SK-N-SH treated with all-trans-retinoic acid at 6 μM for 48 hours (cell line): Measurements from ENCODE around the gene YEATS4.

Experiments used
- ATAC-seq: fragments of 200-7000 bp; cut with Tn5 transposase; 3 replicates; pipeline ENCODE4 v1.9.1; 2020; ENCODE audit warnings: mild to moderate bottlenecking, moderate library complexity
- ARNTL ChIP-seq: fragments of 450-650 bp; formaldehyde crosslinking; IDR thresholded peaks from 2 replicates; pipeline ENCODE4 v1.5.0; 2020; ENCODE audit warnings: low read depth, mild to moderate bottlenecking, moderate library complexity, borderline replicate concordance
- BACH2 ChIP-seq: fragments of 250-450 bp; sonication (Bioruptor Pico); IDR thresholded peaks from 2 replicates; pipeline ENCODE4 v1.9.0; 2021; ENCODE audit warnings: mild to moderate bottlenecking, borderline replicate concordance
- CSDC2 ChIP-seq: fragments of 250-450 bp; sonication (Bioruptor Pico); IDR thresholded peaks from 2 replicates; pipeline ENCODE4 v1.5.0; 2020; ENCODE audit warnings: mild to moderate bottlenecking, moderate library complexity
- ESRRG ChIP-seq: fragments of 250-450 bp; sonication (Bioruptor Pico); IDR thresholded peaks from 2 replicates; pipeline ENCODE4 v1.6.1; 2021; ENCODE audit warnings: mild to moderate bottlenecking
- GLIS3 ChIP-seq: fragments of 250-450 bp; sonication (Bioruptor Pico); IDR thresholded peaks from 2 replicates; pipeline ENCODE4 v1.5.0; 2020; ENCODE audit warnings: mild to moderate bottlenecking, moderate library complexity
- ISL1 ChIP-seq: fragments of 250-450 bp; sonication (Bioruptor Pico); IDR thresholded peaks from 2 replicates; pipeline ENCODE4 v2.1.2; 2022; ENCODE audit warnings: mild to moderate bottlenecking, moderate library complexity
- OSR1 ChIP-seq: fragments of 250-450 bp; sonication (Bioruptor Pico); IDR thresholded peaks from 2 replicates; pipeline ENCODE4 v1.8.0; 2022; ENCODE audit warnings: moderate library complexity, mild to moderate bottlenecking, inconsistent platforms
- PPARA ChIP-seq: fragments of 250-450 bp; sonication (Bioruptor Pico); IDR thresholded peaks from 2 replicates; pipeline ENCODE4 v1.5.0; 2020; ENCODE audit warnings: mild to moderate bottlenecking, borderline replicate concordance
- RARB ChIP-seq: fragments of 250-450 bp; sonication (Bioruptor Pico); IDR thresholded peaks from 2 replicates; pipeline ENCODE4 v1.8.0; 2021; ENCODE audit warnings: mild to moderate bottlenecking, moderate library complexity
- SNAI2 ChIP-seq: fragments of 250-450 bp; sonication (Bioruptor Pico); IDR thresholded peaks from 2 replicates; pipeline ENCODE4 v1.5.0; 2020; ENCODE audit warnings: mild to moderate bottlenecking, moderate library complexity
- TCF4 ChIP-seq: fragments of 250-450 bp; sonication (Bioruptor Pico); IDR thresholded peaks from 2 replicates; pipeline ENCODE4 v1.8.0; 2021; ENCODE audit warnings: mild to moderate bottlenecking, moderate library complexity, borderline replicate concordance
- TOX ChIP-seq: fragments of 250-450 bp; sonication (Bioruptor Pico); IDR thresholded peaks from 2 replicates; pipeline ENCODE4 v1.8.0; 2021; ENCODE audit warnings: mild to moderate bottlenecking, moderate library complexity, borderline replicate concordance
- ZC3H10 ChIP-seq: fragments of 250-450 bp; sonication (Bioruptor Pico); IDR thresholded peaks from 2 replicates; pipeline ENCODE4 v1.5.1; 2021; ENCODE audit warnings: mild to moderate bottlenecking, moderate library complexity
- ZFP3 ChIP-seq: fragments of 250-450 bp; sonication (Bioruptor Pico); IDR thresholded peaks from 2 replicates; pipeline ENCODE4 v1.5.0; 2020; ENCODE audit warnings: mild to moderate bottlenecking, moderate library complexity
- ZFP30 ChIP-seq: fragments of 450-650 bp; formaldehyde crosslinking; IDR thresholded peaks from 2 replicates; pipeline ENCODE4 v1.5.0; 2022; ENCODE audit warnings: mild to moderate bottlenecking, moderate library complexity
- ZNF565 ChIP-seq: fragments of 450-650 bp; formaldehyde crosslinking; conservative IDR thresholded peaks from 2 replicates; pipeline ENCODE4 v1.5.0; 2020; ENCODE audit warnings: low read depth, mild to moderate bottlenecking, moderate library complexity
- ZNF70 ChIP-seq: fragments of 450-650 bp; formaldehyde crosslinking; IDR thresholded peaks from 2 replicates; pipeline ENCODE4 v1.5.0; 2020; ENCODE audit warnings: mild to moderate bottlenecking, moderate library complexity
- ZNF8 ChIP-seq: fragments of 450-650 bp; formaldehyde crosslinking; IDR thresholded peaks from 2 replicates; pipeline ENCODE4 v1.5.0; 2020; ENCODE audit warnings: mild to moderate bottlenecking, moderate library complexity
- TF ChIP-seq, protein P1 (sequence below): fragments of 250-450 bp; sonication (Bioruptor Pico); IDR thresholded peaks from 2 replicates; pipeline ENCODE4 v1.5.1; 2020; ENCODE audit warnings: low read depth, mild to moderate bottlenecking, moderate library complexity
- TF ChIP-seq, protein P2 (sequence below): fragments of 250-450 bp; sonication (Bioruptor Pico); IDR thresholded peaks from 2 replicates; pipeline ENCODE4 v1.5.1; 2021; ENCODE audit warnings: mild to moderate bottlenecking, moderate library complexity
- TF ChIP-seq, protein P3 (sequence below): fragments of 250-450 bp; sonication (Bioruptor Pico); IDR thresholded peaks from 2 replicates; pipeline ENCODE4 v1.8.0; 2020; ENCODE audit warnings: mild to moderate bottlenecking, moderate library complexity, borderline replicate concordance
- TF ChIP-seq, protein P4 (sequence below): fragments of 250-450 bp; sonication (Bioruptor Pico); IDR thresholded peaks from 2 replicates; pipeline ENCODE4 v1.8.0; 2021; ENCODE audit warnings: low read depth, mild to moderate bottlenecking, moderate library complexity, borderline replicate concordance
- TF ChIP-seq, protein P5 (sequence below): fragments of 250-450 bp; sonication (Bioruptor Pico); IDR thresholded peaks from 2 replicates; pipeline ENCODE4 v1.5.0; 2020; ENCODE audit warnings: mild to moderate bottlenecking, moderate library complexity

YEATS4 gene

DNA sequence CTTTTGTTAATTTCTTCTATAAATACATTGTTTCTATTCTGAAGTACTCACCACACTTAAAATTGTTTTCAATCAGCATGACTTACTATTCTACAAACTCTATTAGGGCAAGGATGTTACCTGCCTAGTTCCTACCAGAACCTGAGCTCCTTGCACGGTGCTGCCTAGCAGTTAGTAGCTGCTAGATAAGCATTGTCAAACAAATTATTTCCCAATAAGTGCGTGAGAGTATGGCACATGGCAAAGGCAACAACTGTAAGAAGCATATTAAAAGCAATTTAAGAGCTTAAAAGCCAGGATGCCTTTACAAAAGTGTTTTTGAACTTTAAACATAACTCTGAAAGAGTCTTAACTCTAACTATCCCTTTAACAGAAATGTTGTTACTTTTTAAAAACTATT is 19.5 kb upstream of the YEATS4 start:
- ATAC-seq, result no peak
- no peak for TF ChIP-seq SNAI2 (CRISPR knock-in tag)
- no peak for TF ChIP-seq ZFP30 (CRISPR knock-in tag)
- TF ChIP-seq ZNF565 (CRISPR knock-in tag), result no peak
- no peak for TF ChIP-seq ZNF8 (CRISPR knock-in tag)
- no peak for TF ChIP-seq ZC3H10 (CRISPR knock-in tag)
- TF ChIP-seq, protein P1, sequence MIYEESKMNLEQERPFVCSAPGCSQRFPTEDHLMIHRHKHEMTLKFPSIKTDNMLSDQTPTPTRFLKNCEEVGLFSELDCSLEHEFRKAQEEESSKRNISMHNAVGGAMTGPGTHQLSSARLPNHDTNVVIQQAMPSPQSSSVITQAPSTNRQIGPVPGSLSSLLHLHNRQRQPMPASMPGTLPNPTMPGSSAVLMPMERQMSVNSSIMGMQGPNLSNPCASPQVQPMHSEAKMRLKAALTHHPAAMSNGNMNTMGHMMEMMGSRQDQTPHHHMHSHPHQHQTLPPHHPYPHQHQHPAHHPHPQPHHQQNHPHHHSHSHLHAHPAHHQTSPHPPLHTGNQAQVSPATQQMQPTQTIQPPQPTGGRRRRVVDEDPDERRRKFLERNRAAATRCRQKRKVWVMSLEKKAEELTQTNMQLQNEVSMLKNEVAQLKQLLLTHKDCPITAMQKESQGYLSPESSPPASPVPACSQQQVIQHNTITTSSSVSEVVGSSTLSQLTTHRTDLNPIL (CRISPR knock-in tag), result no peak
- TF ChIP-seq OSR1 (CRISPR knock-in tag), result no peak

DNA sequence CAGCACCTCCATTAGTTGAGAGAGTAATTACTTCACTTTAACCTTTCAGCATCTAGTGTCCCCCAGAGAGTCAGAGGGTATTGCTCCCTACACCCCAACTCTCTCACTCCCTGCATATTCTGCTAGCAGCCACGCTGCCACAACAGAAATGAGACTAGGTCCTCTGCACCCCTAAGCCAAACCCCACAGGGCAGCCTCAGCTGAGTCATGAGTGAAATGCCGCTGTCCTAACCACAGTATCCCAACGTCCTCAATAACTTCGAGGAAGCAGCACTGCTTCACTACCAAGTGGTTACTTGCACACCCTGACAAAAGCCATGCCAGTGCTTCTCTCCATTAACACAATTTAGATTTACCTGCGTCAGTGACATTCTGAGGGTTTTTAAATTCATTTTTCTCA is 18.2 kb upstream of the YEATS4 start:
- no peak for TF ChIP-seq ISL1
- TF ChIP-seq GLIS3 (CRISPR knock-in tag), result no peak
- no peak for TF ChIP-seq BACH2 (CRISPR knock-in tag)
- TF ChIP-seq OSR1 (CRISPR knock-in tag), result no peak
- TF ChIP-seq ZNF565 (CRISPR knock-in tag), result no peak
- TF ChIP-seq TCF4 (CRISPR knock-in tag), result no peak
- TF ChIP-seq ZFP3 (CRISPR knock-in tag), result no peak
- TF ChIP-seq ZNF70, result no peak
- TF ChIP-seq, protein P2, sequence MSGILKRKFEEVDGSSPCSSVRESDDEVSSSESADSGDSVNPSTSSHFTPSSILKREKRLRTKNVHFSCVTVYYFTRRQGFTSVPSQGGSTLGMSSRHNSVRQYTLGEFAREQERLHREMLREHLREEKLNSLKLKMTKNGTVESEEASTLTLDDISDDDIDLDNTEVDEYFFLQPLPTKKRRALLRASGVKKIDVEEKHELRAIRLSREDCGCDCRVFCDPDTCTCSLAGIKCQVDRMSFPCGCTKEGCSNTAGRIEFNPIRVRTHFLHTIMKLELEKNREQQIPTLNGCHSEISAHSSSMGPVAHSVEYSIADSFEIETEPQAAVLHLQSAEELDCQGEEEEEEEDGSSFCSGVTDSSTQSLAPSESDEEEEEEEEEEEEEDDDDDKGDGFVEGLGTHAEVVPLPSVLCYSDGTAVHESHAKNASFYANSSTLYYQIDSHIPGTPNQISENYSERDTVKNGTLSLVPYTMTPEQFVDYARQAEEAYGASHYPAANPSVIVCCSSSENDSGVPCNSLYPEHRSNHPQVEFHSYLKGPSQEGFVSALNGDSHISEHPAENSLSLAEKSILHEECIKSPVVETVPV (CRISPR knock-in tag), result no peak
- ATAC-seq, result peak; percentile 24; the same call in 1 of the 3 replicates

DNA sequence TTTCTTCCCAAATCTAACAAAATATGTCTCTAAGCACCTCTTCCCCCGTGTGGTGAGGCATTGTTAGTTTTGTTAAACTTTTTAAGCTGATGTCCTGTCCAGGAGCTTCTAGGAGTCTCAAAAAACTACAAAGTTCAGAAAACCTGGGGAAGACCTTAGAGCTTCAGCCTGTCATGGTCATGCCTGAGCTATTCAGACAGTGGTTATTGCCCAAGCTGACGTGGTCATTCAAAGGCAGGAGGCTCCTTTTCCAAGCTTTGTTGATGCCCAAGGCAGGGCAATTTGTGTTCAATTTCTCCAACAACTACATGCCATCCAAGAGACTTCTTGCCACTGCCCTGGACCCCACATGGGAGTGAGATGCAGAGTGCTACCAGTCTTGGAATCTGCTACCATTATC is 17.1 kb upstream of the YEATS4 start:
- TF ChIP-seq, protein P3, sequence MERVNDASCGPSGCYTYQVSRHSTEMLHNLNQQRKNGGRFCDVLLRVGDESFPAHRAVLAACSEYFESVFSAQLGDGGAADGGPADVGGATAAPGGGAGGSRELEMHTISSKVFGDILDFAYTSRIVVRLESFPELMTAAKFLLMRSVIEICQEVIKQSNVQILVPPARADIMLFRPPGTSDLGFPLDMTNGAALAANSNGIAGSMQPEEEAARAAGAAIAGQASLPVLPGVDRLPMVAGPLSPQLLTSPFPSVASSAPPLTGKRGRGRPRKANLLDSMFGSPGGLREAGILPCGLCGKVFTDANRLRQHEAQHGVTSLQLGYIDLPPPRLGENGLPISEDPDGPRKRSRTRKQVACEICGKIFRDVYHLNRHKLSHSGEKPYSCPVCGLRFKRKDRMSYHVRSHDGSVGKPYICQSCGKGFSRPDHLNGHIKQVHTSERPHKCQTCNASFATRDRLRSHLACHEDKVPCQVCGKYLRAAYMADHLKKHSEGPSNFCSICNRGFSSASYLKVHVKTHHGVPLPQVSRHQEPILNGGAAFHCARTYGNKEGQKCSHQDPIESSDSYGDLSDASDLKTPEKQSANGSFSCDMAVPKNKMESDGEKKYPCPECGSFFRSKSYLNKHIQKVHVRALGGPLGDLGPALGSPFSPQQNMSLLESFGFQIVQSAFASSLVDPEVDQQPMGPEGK (CRISPR knock-in tag), result no peak
- TF ChIP-seq, protein P4, sequence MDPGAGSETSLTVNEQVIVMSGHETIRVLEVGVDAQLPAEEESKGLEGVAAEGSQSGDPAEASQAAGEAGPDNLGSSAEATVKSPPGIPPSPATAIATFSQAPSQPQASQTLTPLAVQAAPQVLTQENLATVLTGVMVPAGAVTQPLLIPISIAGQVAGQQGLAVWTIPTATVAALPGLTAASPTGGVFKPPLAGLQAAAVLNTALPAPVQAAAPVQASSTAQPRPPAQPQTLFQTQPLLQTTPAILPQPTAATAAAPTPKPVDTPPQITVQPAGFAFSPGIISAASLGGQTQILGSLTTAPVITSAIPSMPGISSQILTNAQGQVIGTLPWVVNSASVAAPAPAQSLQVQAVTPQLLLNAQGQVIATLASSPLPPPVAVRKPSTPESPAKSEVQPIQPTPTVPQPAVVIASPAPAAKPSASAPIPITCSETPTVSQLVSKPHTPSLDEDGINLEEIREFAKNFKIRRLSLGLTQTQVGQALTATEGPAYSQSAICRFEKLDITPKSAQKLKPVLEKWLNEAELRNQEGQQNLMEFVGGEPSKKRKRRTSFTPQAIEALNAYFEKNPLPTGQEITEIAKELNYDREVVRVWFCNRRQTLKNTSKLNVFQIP (CRISPR knock-in tag), result no peak
- TF ChIP-seq, protein P5, sequence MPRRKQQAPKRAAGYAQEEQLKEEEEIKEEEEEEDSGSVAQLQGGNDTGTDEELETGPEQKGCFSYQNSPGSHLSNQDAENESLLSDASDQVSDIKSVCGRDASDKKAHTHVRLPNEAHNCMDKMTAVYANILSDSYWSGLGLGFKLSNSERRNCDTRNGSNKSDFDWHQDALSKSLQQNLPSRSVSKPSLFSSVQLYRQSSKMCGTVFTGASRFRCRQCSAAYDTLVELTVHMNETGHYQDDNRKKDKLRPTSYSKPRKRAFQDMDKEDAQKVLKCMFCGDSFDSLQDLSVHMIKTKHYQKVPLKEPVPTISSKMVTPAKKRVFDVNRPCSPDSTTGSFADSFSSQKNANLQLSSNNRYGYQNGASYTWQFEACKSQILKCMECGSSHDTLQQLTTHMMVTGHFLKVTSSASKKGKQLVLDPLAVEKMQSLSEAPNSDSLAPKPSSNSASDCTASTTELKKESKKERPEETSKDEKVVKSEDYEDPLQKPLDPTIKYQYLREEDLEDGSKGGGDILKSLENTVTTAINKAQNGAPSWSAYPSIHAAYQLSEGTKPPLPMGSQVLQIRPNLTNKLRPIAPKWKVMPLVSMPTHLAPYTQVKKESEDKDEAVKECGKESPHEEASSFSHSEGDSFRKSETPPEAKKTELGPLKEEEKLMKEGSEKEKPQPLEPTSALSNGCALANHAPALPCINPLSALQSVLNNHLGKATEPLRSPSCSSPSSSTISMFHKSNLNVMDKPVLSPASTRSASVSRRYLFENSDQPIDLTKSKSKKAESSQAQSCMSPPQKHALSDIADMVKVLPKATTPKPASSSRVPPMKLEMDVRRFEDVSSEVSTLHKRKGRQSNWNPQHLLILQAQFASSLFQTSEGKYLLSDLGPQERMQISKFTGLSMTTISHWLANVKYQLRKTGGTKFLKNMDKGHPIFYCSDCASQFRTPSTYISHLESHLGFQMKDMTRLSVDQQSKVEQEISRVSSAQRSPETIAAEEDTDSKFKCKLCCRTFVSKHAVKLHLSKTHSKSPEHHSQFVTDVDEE, result no peak
- TF ChIP-seq TCF4 (CRISPR knock-in tag), result no peak
- no peak for ATAC-seq

DNA sequence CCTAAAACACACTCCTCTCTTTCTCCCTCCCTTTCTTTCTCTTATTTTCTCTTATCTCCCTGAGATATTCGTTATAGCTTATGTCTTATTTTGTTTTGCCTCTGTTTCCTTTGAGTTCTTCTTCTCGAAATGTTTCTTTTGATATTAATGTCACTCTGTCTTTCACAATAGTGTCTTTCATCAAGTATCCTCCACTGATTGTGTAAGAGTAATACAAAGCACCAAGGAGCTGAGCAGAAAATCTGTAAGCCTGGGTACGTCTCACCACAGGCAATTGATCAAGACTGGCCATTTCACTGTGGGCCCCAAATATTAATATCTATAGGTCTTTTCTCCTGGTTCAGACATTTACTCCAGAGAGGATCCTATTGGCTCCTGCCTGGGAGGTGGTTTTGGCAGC is 16.2 kb upstream of the YEATS4 start:
- ATAC-seq, result no peak
- no peak for TF ChIP-seq ZNF565 (CRISPR knock-in tag)
- no peak for TF ChIP-seq ZC3H10 (CRISPR knock-in tag)
- no peak for TF ChIP-seq ESRRG (CRISPR knock-in tag)
- TF ChIP-seq, protein P3 (CRISPR knock-in tag), result no peak
- no peak for TF ChIP-seq SNAI2 (CRISPR knock-in tag)
- no peak for TF ChIP-seq CSDC2
- TF ChIP-seq ISL1, result no peak
- TF ChIP-seq TOX (CRISPR knock-in tag), result no peak
- no peak for TF ChIP-seq PPARA (CRISPR knock-in tag)
- TF ChIP-seq OSR1 (CRISPR knock-in tag), result no peak
- no peak for TF ChIP-seq BACH2 (CRISPR knock-in tag)
- TF ChIP-seq ARNTL (CRISPR knock-in tag), result no peak
- TF ChIP-seq, protein P1 (CRISPR knock-in tag), result no peak
- no peak for TF ChIP-seq RARB (CRISPR knock-in tag)
